Erythroblast (primary cell): ENCODE data around the gene ATG101.

Experiments used
- DNase-seq, 2 experiments: peaks; one replicate each; lab custom pipeline; 2025; lab: John Stamatoyannopoulos, UW
- GATA1 ChIP-seq: IDR thresholded peaks from 2 replicates; pipeline ENCODE4 v1.6.1; 2011; ENCODE audit warnings: low read depth, mild to moderate bottlenecking, control low read depth, low read length, moderate library complexity
- POLR2A ChIP-seq: IDR thresholded peaks from 2 replicates; pipeline ENCODE4 v1.6.1; 2011; ENCODE audit warnings: mild to moderate bottlenecking, low read length

The ATG101 gene

GRCh38 chr12:52058631-52059361 lies 11.0 kb upstream of the ATG101 start:
- TF ChIP-seq GATA1 (no peak), POLR2A (no peak)
- DNase-seq, result no peak

- TF ChIP-seq GATA1 (no peak), POLR2A (peak; percentile 75)
- no peak for DNase-seq
Observed at GRCh38 chr12:52059582-52060497, 9.9 kb upstream of the ATG101 start.

GRCh38 chr12:52060498-52061177 lies 9.1 kb upstream of the ATG101 start:
- no peak for DNase-seq
- TF ChIP-seq GATA1, result no peak
- no peak for TF ChIP-seq POLR2A

- no peak for TF ChIP-seq GATA1
- TF ChIP-seq POLR2A, result no peak
- no peak for DNase-seq
Observed at GRCh38 chr12:52061470-52062166, 8.2 kb upstream of the ATG101 start.

GRCh38 chr12:52062167-52063081 lies 7.4 kb upstream of the ATG101 start:
- DNase-seq, result peak; percentile 22 to 31

GRCh38 chr12:52063082-52063924 lies 6.5 kb upstream of the ATG101 start:
- no peak for TF ChIP-seq GATA1
- TF ChIP-seq POLR2A, result no peak
- DNase-seq, result peak; percentile 45 to 73

More at GRCh38 chr12:52062167-52063081, 7.4 kb upstream of the ATG101 start:
- TF ChIP-seq GATA1 (no peak), POLR2A (no peak)

GRCh38 chr12:52063981-52064649 lies 5.7 kb upstream of the ATG101 start:
- TF ChIP-seq GATA1 (no peak), POLR2A (no peak)
- DNase-seq, result peak; percentile 15 to 28

- TF ChIP-seq GATA1 (no peak), POLR2A (no peak)
- no peak for DNase-seq
Observed at GRCh38 chr12:52066346-52067080, 3.3 kb upstream of the ATG101 start.

- DNase-seq, result no peak
- TF ChIP-seq POLR2A, result no peak
- TF ChIP-seq GATA1, result no peak
Observed at GRCh38 chr12:52067081-52067374, 2.8 kb upstream of the ATG101 start.

GRCh38 chr12:52070185-52070925 lies 577 bp downstream of the ATG101 start:
- peak; percentile 27 to 57 for DNase-seq

More at GRCh38 chr12:52070185-52070925, 577 bp downstream of the ATG101 start:
- TF ChIP-seq POLR2A, result peak; percentile 40
- TF ChIP-seq GATA1, result no peak
